ENCODE measurements around the gene AHRR.

- no peak for TF ChIP-seq CTCF (conservative IDR thresholded peaks at IDR 0.05; ENCODE audit: low read length)
- TF ChIP-seq EZH2phosphoT487 (IDR thresholded peaks at IDR 0.05; ENCODE audit: borderline replicate concordance, low read depth, low read length) = no peak
Measured at GRCh38 chr5:432928-433791, 111.6 kb downstream of the AHRR start.

All from OCI-LY7 (cell line).